NCI-H2196 treated with DMSO at 0.1 percent for 48 hours (cell line): ENCODE data around the gene LGI2.

Experiments
- DNase-seq: peaks from one replicate; lab custom pipeline; 2025; ENCODE audit not compliant: unreplicated experiment; lab: John Stamatoyannopoulos, UW

LGI2 gene

GRCh38 chr4:24999392-25000089 is 31.2 kb downstream of the LGI2 start:
- DNase-seq, result no peak

- no peak for DNase-seq
Observed at GRCh38 chr4:24995346-24995919, 35.3 kb downstream of the LGI2 start.

GRCh38 chr4:24993551-24994080 is 37.1 kb downstream of the LGI2 start:
- no peak for DNase-seq

- DNase-seq, result no peak
Observed at GRCh38 chr4:24992968-24993367, 37.8 kb downstream of the LGI2 start.

- no peak for DNase-seq
Observed at GRCh38 chr4:24991015-24991414, 39.7 kb downstream of the LGI2 start.

GRCh38 chr4:24989327-24989726 is 41.4 kb downstream of the LGI2 start:
- DNase-seq, result no peak

GRCh38 chr4:24988776-24989175 is 42.0 kb downstream of the LGI2 start:
- no peak for DNase-seq

- DNase-seq, result no peak
Observed at GRCh38 chr4:24984602-24985532, 45.9 kb downstream of the LGI2 start.

GRCh38 chr4:24980740-24981139 is 50.0 kb downstream of the LGI2 start:
- DNase-seq, result no peak

- DNase-seq, result peak; percentile 57
Observed at GRCh38 chr4:24980064-24980690, 50.6 kb downstream of the LGI2 start.

- no peak for DNase-seq
Observed at GRCh38 chr4:24979554-24979953, 51.2 kb downstream of the LGI2 start.

- DNase-seq, result no peak
Observed at GRCh38 chr4:24978291-24979075, 52.3 kb downstream of the LGI2 start.

- DNase-seq, result no peak
Observed at GRCh38 chr4:24975510-24975909, 55.2 kb downstream of the LGI2 start.

GRCh38 chr4:24973747-24974601 is 56.8 kb downstream of the LGI2 start:
- no peak for DNase-seq

GRCh38 chr4:24973404-24973746 is 57.4 kb downstream of the LGI2 start:
- no peak for DNase-seq

- DNase-seq, result no peak
Observed at GRCh38 chr4:24971192-24971591, 59.6 kb downstream of the LGI2 start.

GRCh38 chr4:24970635-24971034 is 60.1 kb downstream of the LGI2 start:
- DNase-seq, result no peak

GRCh38 chr4:24970191-24970590 is 60.6 kb downstream of the LGI2 start:
- no peak for DNase-seq

GRCh38 chr4:24969486-24969885 is 61.3 kb downstream of the LGI2 start:
- DNase-seq, result no peak

- DNase-seq, result no peak
Observed at GRCh38 chr4:24968992-24969391, 61.8 kb downstream of the LGI2 start.
